A549 (cell line): ENCODE results near the gene RABGEF1.

Experiments
- FOSL2 ChIP-seq, 2 experiments: fragments of 450-650 bp in 1 of 2; fragments of >200 bp in 1 of 2; sonication (Bioruptor Twin) in 1 of 2; formaldehyde crosslinking; IDR thresholded peaks; 2 replicates each; pipeline versions ENCODE4 v1.5.0 to v1.6.1; 2016 to 2020; ENCODE audit warnings: mild to moderate bottlenecking in 1 of 2, moderate library complexity in 1 of 2
- HOXB13 ChIP-seq: fragments of 250-450 bp; sonication (Bioruptor Pico); IDR thresholded peaks from 2 replicates; pipeline ENCODE4 v1.5.0; 2020; ENCODE audit warnings: low read depth, mild to moderate bottlenecking, moderate library complexity
- MYC ChIP-seq: IDR thresholded peaks from 2 replicates; pipeline ENCODE4 v1.6.1; 2012; ENCODE audit warnings: mild to moderate bottlenecking, inconsistent platforms, low read length, improper control_type of control experiment, borderline replicate concordance
- POLR2A ChIP-seq: IDR thresholded peaks from 2 replicates; pipeline ENCODE4 v1.6.1; 2012; ENCODE audit warnings: mild to moderate bottlenecking, low read length
- ZNF302 ChIP-seq: fragments of 250-450 bp; sonication (Bioruptor Pico); IDR thresholded peaks from 2 replicates; pipeline ENCODE4 v1.9.0; 2021; ENCODE audit warnings: inconsistent platforms, mild to moderate bottlenecking, moderate library complexity
- TF ChIP-seq, protein P1 (sequence below): fragments of >200 bp; sonication (Bioruptor Twin); formaldehyde crosslinking; IDR thresholded peaks from 3 replicates; pipeline ENCODE4 v1.5.1; 2016
- TF ChIP-seq, protein P2 (sequence below): fragments of 200-600 bp; sonication (generic); IDR thresholded peaks from 2 replicates; pipeline ENCODE4 v1.6.1; 2016; ENCODE audit warnings: antibody characterized with exemption, mild to moderate bottlenecking, moderate library complexity

DNA sequence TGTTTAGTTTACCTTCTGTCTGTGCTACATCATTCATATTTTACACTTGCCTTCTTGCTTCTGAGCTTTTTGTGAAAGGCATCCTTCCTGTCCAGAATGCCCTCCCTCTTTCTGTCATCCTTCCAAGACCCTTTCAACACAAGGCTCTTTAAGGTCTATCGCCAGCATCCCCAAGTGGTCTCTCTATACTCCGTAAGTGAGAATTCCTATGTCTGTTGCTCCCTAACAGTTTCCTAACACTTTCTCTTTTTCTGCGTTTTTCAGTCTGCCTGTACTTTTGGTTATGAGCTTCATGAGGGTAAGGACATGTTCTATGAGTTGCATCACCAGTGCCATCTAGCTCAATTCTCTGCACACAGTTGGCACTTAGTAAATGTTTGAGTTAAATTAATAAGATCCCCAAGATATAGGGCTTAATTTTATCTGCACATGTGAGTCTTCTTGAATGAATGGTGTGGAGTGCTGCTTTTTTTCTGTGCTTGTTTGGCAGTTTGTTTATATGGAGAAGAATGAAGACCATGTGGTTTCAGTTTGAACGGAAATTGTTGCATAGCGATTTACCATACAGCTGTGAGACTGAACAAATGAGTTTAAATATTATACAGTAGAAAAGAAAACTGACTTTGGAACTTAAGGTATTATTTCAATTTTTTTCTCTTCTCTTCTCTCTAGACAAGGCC lies 29.4 kb downstream of the RABGEF1 start:
- TF ChIP-seq ZNF302 (no peak), POLR2A (no peak), FOSL2 (IDR thresholded peaks at IDR 0.05) (no peak), FOSL2 (CRISPR knock-in tag; IDR thresholded peaks at IDR 0.05) (no peak), MYC (no peak), HOXB13 (CRISPR knock-in tag) (no peak)
- TF ChIP-seq, protein P1, sequence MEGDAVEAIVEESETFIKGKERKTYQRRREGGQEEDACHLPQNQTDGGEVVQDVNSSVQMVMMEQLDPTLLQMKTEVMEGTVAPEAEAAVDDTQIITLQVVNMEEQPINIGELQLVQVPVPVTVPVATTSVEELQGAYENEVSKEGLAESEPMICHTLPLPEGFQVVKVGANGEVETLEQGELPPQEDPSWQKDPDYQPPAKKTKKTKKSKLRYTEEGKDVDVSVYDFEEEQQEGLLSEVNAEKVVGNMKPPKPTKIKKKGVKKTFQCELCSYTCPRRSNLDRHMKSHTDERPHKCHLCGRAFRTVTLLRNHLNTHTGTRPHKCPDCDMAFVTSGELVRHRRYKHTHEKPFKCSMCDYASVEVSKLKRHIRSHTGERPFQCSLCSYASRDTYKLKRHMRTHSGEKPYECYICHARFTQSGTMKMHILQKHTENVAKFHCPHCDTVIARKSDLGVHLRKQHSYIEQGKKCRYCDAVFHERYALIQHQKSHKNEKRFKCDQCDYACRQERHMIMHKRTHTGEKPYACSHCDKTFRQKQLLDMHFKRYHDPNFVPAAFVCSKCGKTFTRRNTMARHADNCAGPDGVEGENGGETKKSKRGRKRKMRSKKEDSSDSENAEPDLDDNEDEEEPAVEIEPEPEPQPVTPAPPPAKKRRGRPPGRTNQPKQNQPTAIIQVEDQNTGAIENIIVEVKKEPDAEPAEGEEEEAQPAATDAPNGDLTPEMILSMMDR, result no peak
- TF ChIP-seq, protein P2, sequence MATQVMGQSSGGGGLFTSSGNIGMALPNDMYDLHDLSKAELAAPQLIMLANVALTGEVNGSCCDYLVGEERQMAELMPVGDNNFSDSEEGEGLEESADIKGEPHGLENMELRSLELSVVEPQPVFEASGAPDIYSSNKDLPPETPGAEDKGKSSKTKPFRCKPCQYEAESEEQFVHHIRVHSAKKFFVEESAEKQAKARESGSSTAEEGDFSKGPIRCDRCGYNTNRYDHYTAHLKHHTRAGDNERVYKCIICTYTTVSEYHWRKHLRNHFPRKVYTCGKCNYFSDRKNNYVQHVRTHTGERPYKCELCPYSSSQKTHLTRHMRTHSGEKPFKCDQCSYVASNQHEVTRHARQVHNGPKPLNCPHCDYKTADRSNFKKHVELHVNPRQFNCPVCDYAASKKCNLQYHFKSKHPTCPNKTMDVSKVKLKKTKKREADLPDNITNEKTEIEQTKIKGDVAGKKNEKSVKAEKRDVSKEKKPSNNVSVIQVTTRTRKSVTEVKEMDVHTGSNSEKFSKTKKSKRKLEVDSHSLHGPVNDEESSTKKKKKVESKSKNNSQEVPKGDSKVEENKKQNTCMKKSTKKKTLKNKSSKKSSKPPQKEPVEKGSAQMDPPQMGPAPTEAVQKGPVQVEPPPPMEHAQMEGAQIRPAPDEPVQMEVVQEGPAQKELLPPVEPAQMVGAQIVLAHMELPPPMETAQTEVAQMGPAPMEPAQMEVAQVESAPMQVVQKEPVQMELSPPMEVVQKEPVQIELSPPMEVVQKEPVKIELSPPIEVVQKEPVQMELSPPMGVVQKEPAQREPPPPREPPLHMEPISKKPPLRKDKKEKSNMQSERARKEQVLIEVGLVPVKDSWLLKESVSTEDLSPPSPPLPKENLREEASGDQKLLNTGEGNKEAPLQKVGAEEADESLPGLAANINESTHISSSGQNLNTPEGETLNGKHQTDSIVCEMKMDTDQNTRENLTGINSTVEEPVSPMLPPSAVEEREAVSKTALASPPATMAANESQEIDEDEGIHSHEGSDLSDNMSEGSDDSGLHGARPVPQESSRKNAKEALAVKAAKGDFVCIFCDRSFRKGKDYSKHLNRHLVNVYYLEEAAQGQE, result no peak
